ENCODE measurements around the gene SPATC1L. TPM values are rescaled to one million over a fixed set of nuclear protein-coding genes. Genes with fewer than 3 reads are reported as not detected.
"Not testable (repeated sequence)": the region's sequence is repeated elsewhere in the genome, so short reads cannot be mapped to it uniquely, and the experiment has no call there.

The SPATC1L gene
- total RNA-seq, 1 donor from 2014 or later: 6.1 TPM

- no peak for DNase-seq
Observed at GRCh38 chr21:46199436-46200373, 15.4 kb upstream of the SPATC1L start.

GRCh38 chr21:46196733-46197132, 12.5 kb upstream of the SPATC1L start:
- no peak for DNase-seq

GRCh38 chr21:46195595-46196195, 11.4 kb upstream of the SPATC1L start:
- DNase-seq: no peak

GRCh38 chr21:46194374-46195334, 10.4 kb upstream of the SPATC1L start:
- no peak for DNase-seq

GRCh38 chr21:46193829-46194373, 9.6 kb upstream of the SPATC1L start:
- DNase-seq: no peak

- DNase-seq: no peak
Observed at GRCh38 chr21:46191686-46192575, 7.7 kb upstream of the SPATC1L start.

- peak; percentile 74 for DNase-seq
Observed at GRCh38 chr21:46191257-46191685, 7.0 kb upstream of the SPATC1L start.

GRCh38 chr21:46190491-46191131, 6.4 kb upstream of the SPATC1L start:
- DNase-seq: no peak

GRCh38 chr21:46189959-46190490, 5.8 kb upstream of the SPATC1L start:
- no peak for DNase-seq

GRCh38 chr21:46189213-46189958, 5.1 kb upstream of the SPATC1L start:
- peak; percentile 59 for DNase-seq

- DNase-seq: peak; percentile 91
Observed at GRCh38 chr21:46188226-46189212, 4.3 kb upstream of the SPATC1L start.

GRCh38 chr21:46187814-46188213, 3.6 kb upstream of the SPATC1L start:
- no peak for DNase-seq

GRCh38 chr21:46187261-46187660, 3.0 kb upstream of the SPATC1L start:
- DNase-seq: no peak

- no peak for DNase-seq
Observed at GRCh38 chr21:46185716-46186115, 1.5 kb upstream of the SPATC1L start.

GRCh38 chr21:46184625-46185555, 631 bp upstream of the SPATC1L start:
- peak; percentile 93 for DNase-seq

- DNase-seq: not testable (repeated sequence)
Observed at GRCh38 chr21:46183337-46183909, 836 bp downstream of the SPATC1L start.

All from dermis blood vessel endothelial cell (primary cell).